WTC11 (cell line): Measurements from ENCODE around the gene TRAPPC3.

Experiments
- CBFB ChIP-seq: sonication (generic); formaldehyde crosslinking; IDR thresholded peaks from 2 replicates; pipeline ENCODE4 v1.8.1; 2022; ENCODE audit warnings: mild to moderate bottlenecking, low read depth, missing genetic modification reagents
- CREM ChIP-seq: sonication (generic); formaldehyde crosslinking; IDR thresholded peaks from 2 replicates; pipeline ENCODE4 v1.8.1; 2022; ENCODE audit warnings: mild to moderate bottlenecking, missing genetic modification reagents, moderate library complexity
- ESRRA ChIP-seq: sonication (generic); formaldehyde crosslinking; IDR thresholded peaks from 2 replicates; pipeline ENCODE4 v1.8.1; 2022; ENCODE audit warnings: mild to moderate bottlenecking, missing genetic modification reagents, borderline replicate concordance
- ZNF138 ChIP-seq: sonication (generic); formaldehyde crosslinking; conservative IDR thresholded peaks from 2 replicates; pipeline ENCODE4 v1.8.1; 2022; ENCODE audit warnings: mild to moderate bottlenecking, moderate library complexity, missing genetic modification reagents
- TF ChIP-seq, protein P1 (sequence below): fragments of 200-600 bp; IDR thresholded peaks from 2 replicates; pipeline ENCODE4 v1.8.0; 2022; ENCODE audit warnings: antibody characterized with exemption
- TF ChIP-seq, protein P2 (sequence below): sonication (generic); formaldehyde crosslinking; IDR thresholded peaks from 2 replicates; pipeline ENCODE4 v1.8.1; 2023; ENCODE audit warnings: mild to moderate bottlenecking, missing genetic modification reagents
- TF ChIP-seq, protein P3 (sequence below): sonication (generic); formaldehyde crosslinking; IDR thresholded peaks from 2 replicates; pipeline ENCODE4 v1.8.0; 2022; ENCODE audit warnings: mild to moderate bottlenecking, missing genetic modification reagents
- TF ChIP-seq, protein P4 (sequence below): sonication (generic); formaldehyde crosslinking; IDR thresholded peaks from 2 replicates; pipeline ENCODE4 v1.8.0; 2022; ENCODE audit warnings: mild to moderate bottlenecking, missing genetic modification reagents

DNA sequence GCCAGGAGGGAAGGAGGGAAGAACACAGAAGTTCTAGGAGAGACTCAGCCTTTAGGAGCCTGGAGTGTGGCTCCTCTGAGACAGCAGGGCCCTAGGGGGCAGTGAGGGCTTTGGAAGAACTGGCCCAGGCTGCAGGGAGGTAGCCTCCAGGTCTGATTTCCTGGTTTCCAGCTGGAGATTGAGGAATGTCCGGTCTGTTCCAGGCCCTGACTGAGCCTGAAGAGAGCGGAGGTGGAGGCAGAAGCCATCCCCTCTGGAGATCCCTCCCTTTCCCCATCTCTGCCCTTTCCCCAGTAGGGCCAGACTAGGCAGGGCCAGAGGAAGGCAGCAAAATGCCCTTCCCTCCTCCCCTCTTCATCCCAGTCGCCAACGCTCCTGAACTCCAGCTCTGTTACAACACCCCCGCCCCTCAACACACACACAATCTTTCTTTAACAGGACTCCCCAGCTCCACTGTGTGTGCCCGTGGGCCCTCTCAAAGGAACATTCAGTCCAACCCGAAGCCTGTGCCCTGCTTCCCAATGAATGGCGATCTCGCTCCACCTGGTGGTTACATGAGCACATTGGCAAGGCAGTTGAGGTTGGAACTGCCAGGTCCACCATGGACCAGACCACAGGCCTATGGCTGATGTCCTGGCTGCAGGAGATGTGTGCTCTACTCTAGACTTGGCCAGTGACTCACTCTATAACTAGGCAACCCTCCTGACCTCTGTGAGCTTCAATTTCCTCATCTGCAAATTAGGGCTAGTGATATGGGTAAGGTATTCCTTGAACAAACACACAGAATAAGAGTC lies 38.7 kb upstream of the TRAPPC3 start:
- TF ChIP-seq, protein P1, sequence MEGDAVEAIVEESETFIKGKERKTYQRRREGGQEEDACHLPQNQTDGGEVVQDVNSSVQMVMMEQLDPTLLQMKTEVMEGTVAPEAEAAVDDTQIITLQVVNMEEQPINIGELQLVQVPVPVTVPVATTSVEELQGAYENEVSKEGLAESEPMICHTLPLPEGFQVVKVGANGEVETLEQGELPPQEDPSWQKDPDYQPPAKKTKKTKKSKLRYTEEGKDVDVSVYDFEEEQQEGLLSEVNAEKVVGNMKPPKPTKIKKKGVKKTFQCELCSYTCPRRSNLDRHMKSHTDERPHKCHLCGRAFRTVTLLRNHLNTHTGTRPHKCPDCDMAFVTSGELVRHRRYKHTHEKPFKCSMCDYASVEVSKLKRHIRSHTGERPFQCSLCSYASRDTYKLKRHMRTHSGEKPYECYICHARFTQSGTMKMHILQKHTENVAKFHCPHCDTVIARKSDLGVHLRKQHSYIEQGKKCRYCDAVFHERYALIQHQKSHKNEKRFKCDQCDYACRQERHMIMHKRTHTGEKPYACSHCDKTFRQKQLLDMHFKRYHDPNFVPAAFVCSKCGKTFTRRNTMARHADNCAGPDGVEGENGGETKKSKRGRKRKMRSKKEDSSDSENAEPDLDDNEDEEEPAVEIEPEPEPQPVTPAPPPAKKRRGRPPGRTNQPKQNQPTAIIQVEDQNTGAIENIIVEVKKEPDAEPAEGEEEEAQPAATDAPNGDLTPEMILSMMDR = peak; percentile 70
- TF ChIP-seq ESRRA (no peak), CBFB (CRISPR knock-in tag) (no peak), ZNF138 (no peak), CREM (CRISPR knock-in tag) (no peak)
- TF ChIP-seq, protein P2, sequence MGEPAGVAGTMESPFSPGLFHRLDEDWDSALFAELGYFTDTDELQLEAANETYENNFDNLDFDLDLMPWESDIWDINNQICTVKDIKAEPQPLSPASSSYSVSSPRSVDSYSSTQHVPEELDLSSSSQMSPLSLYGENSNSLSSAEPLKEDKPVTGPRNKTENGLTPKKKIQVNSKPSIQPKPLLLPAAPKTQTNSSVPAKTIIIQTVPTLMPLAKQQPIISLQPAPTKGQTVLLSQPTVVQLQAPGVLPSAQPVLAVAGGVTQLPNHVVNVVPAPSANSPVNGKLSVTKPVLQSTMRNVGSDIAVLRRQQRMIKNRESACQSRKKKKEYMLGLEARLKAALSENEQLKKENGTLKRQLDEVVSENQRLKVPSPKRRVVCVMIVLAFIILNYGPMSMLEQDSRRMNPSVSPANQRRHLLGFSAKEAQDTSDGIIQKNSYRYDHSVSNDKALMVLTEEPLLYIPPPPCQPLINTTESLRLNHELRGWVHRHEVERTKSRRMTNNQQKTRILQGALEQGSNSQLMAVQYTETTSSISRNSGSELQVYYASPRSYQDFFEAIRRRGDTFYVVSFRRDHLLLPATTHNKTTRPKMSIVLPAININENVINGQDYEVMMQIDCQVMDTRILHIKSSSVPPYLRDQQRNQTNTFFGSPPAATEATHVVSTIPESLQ (CRISPR knock-in tag) = no peak
- TF ChIP-seq, protein P3, sequence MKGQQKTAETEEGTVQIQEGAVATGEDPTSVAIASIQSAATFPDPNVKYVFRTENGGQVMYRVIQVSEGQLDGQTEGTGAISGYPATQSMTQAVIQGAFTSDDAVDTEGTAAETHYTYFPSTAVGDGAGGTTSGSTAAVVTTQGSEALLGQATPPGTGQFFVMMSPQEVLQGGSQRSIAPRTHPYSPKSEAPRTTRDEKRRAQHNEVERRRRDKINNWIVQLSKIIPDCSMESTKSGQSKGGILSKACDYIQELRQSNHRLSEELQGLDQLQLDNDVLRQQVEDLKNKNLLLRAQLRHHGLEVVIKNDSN (CRISPR knock-in tag) = no peak
- TF ChIP-seq, protein P4, sequence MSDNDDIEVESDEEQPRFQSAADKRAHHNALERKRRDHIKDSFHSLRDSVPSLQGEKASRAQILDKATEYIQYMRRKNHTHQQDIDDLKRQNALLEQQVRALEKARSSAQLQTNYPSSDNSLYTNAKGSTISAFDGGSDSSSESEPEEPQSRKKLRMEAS (CRISPR knock-in tag) = no peak
